GM18909 (cell line): ENCODE measurements around the gene SETBP1.

Experiments
- ATAC-seq: cut with Tn5 transposase; IDR thresholded peaks from one replicate; pipeline ENCODE4 v1.9.1; 2021; ENCODE audit warnings: mild to moderate bottlenecking; ENCODE audit not compliant: unreplicated experiment, poor library complexity

Gene SETBP1

DNA sequence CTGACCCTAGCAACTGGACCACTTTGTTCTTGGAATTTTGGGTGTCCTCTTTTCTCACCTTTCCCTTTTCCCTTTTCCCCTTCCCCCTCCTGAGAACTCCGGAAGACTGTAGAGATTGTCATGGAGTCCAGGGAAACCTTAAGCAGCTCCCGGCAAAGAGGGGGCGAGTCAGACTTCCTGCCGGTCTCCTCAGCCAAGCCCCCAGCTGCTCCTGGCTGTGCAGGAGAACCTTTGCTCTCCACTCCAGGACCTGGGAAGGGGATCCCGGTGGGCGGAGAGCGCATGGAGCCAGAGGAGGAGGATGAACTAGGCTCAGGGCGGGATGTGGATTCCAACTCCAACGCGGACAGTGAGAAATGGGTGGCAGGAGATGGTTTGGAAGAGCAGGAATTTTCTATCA lies 20.5 kb downstream of the SETBP1 start:
- no peak for ATAC-seq

- no peak for ATAC-seq
Observed at GRCh38 chr18:44702594-44702993, 21.9 kb downstream of the SETBP1 start.

- ATAC-seq, result no peak
Observed at GRCh38 chr18:44704135-44704789, 23.6 kb downstream of the SETBP1 start.

- no peak for ATAC-seq
Observed at GRCh38 chr18:44705075-44705675, 24.5 kb downstream of the SETBP1 start.

DNA sequence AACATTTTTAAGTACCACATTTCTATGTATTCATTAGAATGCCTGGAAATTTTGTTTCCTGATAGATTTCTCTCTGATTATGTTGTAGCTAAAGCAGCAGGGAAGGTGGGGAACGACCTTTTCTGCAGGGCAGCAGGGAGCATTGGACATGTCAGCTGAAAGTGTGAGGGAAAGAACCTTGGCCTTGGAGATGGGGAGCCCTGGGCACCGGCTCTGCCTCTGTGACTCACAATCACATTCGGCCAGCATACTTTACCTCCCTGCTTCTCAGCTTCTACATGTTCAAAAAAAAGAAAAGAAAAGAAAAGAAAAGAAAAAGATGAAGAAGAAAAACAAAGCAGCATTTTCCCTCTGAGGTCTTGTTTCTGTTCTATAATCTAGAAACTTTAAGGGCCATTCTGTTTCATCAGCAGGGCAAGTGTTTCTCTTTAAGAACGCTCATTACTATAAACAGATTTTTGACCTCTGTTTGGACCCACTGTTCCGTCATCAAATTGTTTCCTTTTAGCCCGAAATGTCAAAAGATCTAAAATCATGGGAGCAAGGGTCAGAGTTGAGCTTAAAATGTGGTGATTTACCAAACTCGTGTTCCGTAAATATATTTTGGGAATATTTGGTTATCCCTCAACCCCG lies 27.9 kb downstream of the SETBP1 start:
- ATAC-seq, result no peak

GRCh38 chr18:44709307-44710126 lies 28.8 kb downstream of the SETBP1 start:
- peak; percentile 94 for ATAC-seq

GRCh38 chr18:44710931-44711330 lies 30.2 kb downstream of the SETBP1 start:
- ATAC-seq, result no peak

GRCh38 chr18:44712025-44712424 lies 31.3 kb downstream of the SETBP1 start:
- no peak for ATAC-seq

- no peak for ATAC-seq
Observed at GRCh38 chr18:44713435-44713834, 32.7 kb downstream of the SETBP1 start.

DNA sequence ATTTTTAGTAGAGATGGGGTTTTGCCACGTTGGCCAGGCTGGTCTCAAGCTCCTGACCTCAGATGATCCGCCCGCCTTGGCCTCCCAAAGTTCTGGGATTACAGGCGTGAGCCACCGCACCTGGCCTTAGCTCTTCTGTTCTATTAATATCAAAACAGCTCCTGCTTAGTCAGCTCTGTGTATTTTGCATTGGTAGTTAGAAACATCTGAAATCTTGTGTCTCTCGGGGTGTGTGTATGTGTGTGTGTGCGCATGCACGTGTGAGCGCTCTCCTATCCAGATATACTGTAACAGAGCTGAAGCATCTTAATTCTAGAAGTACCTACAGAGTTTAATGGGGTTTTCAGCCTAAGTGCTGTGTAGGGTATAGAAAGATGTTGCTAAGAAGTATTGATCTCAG lies 33.7 kb downstream of the SETBP1 start:
- no peak for ATAC-seq

- ATAC-seq, result no peak
Observed at GRCh38 chr18:44715245-44715644, 34.6 kb downstream of the SETBP1 start.

GRCh38 chr18:44715842-44716241 lies 35.2 kb downstream of the SETBP1 start:
- no peak for ATAC-seq

DNA sequence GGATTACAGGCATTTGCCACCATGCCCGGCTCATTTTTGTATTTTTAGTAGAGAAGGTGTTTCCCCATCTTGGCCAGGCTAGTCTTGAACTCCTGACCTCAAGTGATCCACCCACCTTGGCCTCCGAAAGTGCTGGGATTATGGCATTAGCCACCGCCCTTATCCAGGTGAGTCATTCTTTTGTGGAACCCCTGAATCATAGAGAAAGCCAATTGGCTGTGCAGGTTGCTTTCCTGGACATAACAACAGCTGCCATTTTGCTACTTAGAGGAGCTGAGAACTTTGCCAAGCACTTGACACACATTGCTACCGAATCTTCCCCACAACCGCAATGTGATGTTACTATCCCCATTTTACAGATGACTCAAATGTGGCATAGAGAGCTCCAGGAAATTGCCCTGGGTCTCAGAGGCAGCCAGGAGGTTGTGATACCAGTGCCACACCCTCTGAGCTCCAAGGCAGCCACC lies 36.0 kb downstream of the SETBP1 start:
- ATAC-seq, result no peak

DNA sequence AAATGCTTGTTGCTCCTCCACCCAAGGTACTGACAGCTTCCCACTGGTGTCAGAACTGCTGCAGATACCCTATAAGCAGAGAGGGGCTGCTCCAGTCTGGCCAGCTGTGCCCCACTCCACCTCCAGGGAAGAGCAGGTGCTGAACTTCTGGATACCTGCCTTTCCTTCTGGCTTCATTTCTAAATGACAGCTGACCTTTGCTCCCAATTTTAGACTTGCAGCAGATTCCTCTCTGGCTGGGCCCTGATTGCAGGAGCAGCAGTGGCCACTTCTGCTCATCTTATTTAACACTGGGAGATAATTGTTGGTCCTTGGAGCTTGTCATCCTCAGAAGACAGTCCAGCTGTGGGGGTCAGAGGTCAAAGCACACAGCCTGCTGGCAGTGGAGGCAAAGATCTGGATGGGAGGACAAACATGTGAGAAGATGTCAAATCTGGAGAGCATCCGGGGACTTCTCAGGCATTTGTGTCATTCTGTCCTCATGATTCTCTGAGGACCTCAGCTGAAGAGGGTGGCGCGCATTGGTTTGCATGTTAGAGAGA lies 38.9 kb downstream of the SETBP1 start:
- no peak for ATAC-seq

- ATAC-seq, result peak; percentile 47
Observed at GRCh38 chr18:44721748-44722147, 41.1 kb downstream of the SETBP1 start.

GRCh38 chr18:44723411-44723810 lies 42.7 kb downstream of the SETBP1 start:
- peak; percentile 35 for ATAC-seq

GRCh38 chr18:44724105-44724778 lies 43.6 kb downstream of the SETBP1 start:
- ATAC-seq, result no peak

- peak; percentile 57 for ATAC-seq
Observed at GRCh38 chr18:44725300-44726058, 44.8 kb downstream of the SETBP1 start.

GRCh38 chr18:44726059-44726421 lies 45.4 kb downstream of the SETBP1 start:
- ATAC-seq, result no peak
